Loucy (cell line): ENCODE data around the gene PFN3.

Experiments used
- H2AFZ ChIP-seq: fragments of 200-600 bp; sonication (generic); 2 replicates; pipeline ENCODE4 v1.6.0; 2016; ENCODE audit warnings: antibody characterized with exemption, mild to moderate bottlenecking, low read length, moderate library complexity
- H3F3A ChIP-seq: fragments of 200-600 bp; 2 replicates; pipeline ENCODE4 v1.6.0; 2016; ENCODE audit warnings: antibody characterized with exemption, low read depth, mild to moderate bottlenecking
- H3K27me3 ChIP-seq: fragments of 200-600 bp; sonication (generic); 2 replicates; pipeline ENCODE4 v1.6.1; 2014; ENCODE audit warnings: low read length, mild to moderate bottlenecking; ENCODE audit not compliant: insufficient read depth, poor library complexity, severe bottlenecking
- H3K36me3 ChIP-seq: fragments of 200-600 bp; sonication (generic); 2 replicates; pipeline ENCODE4 v1.6.1; 2016; ENCODE audit warnings: low read length; ENCODE audit not compliant: insufficient read depth
- H3K4me1 ChIP-seq: fragments of 200-600 bp; sonication (generic); 2 replicates; pipeline ENCODE4 v1.5.1; 2014; ENCODE audit warnings: low read length, mild to moderate bottlenecking; ENCODE audit not compliant: insufficient read depth, poor library complexity, severe bottlenecking
- H3K4me2 ChIP-seq: fragments of 200-600 bp; sonication (generic); 2 replicates; pipeline ENCODE4 v1.6.0; 2014; ENCODE audit warnings: antibody characterized with exemption, low read length, low read depth, mild to moderate bottlenecking; ENCODE audit not compliant: poor library complexity, severe bottlenecking
- H3K4me3 ChIP-seq: fragments of 200-600 bp; sonication (generic); 2 replicates; pipeline ENCODE4 v1.5.1; 2014; ENCODE audit warnings: low read length, mild to moderate bottlenecking, mixed read lengths; ENCODE audit not compliant: poor library complexity, severe bottlenecking
- H3K79me2 ChIP-seq: fragments of 200-600 bp; sonication (generic); 2 replicates; pipeline ENCODE4 v1.6.1; 2014; ENCODE audit warnings: low read length; ENCODE audit not compliant: insufficient read depth
- H3K9ac ChIP-seq: fragments of 200-600 bp; sonication (generic); 2 replicates; pipeline ENCODE4 v1.6.0; 2014; ENCODE audit warnings: mild to moderate bottlenecking, low read depth, low read length, moderate library complexity; ENCODE audit not compliant: poor library complexity, severe bottlenecking
- H3K9me2 ChIP-seq: fragments of 200-600 bp; sonication (generic); replicated peaks from 2 replicates; pipeline ENCODE4 v1.6.1; 2016; ENCODE audit warnings: low read depth, low read length, mixed read lengths
- H3K9me3 ChIP-seq: fragments of 200-600 bp; sonication (generic); 2 replicates; pipeline ENCODE4 v1.6.1; 2014; ENCODE audit warnings: mild to moderate bottlenecking, antibody characterized with exemption, low read length, low read depth; ENCODE audit not compliant: insufficient read depth
- H4K20me1 ChIP-seq: fragments of 200-600 bp; sonication (generic); 2 replicates; pipeline ENCODE4 v1.6.0; 2014; ENCODE audit warnings: antibody characterized with exemption, low read length, mild to moderate bottlenecking; ENCODE audit not compliant: insufficient read depth, poor library complexity, severe bottlenecking
- CTCF ChIP-seq: fragments of 200-600 bp; sonication (generic); conservative IDR thresholded peaks from 2 replicates; pipeline ENCODE4 v1.5.1; 2014; ENCODE audit warnings: mild to moderate bottlenecking, antibody characterized with exemption, low read length
- EZH2phosphoT487 ChIP-seq: fragments of 200-600 bp; IDR thresholded peaks from 2 replicates; pipeline ENCODE4 v1.6.1; 2018; ENCODE audit warnings: antibody characterized with exemption, mild to moderate bottlenecking, moderate library complexity, borderline replicate concordance

Gene PFN3

GRCh38 chr5:177409043-177409801, 8.8 kb upstream of the PFN3 start, which contains the start of gene F12:
F12 (minus strand) TSS chr5:177409564; CDS start chr5:177409527, 37 bp downstream.
- Histone ChIP-seq H3K27me3 (no peaks in the 10 kb centered on the region), H3K4me1 (peaks cover 29% of the 10 kb centered on the region), H2AFZ (no peak within 1 kb of the TSS), H3K4me3 (no peak within 1 kb of the TSS), H3K9ac (no peak within 1 kb of the TSS), H3K79me2 (no peaks in the 10 kb centered on the region), H3K36me3 (no peaks in the 10 kb centered on the region), H3K4me2 (no peak within 1 kb of the TSS), H3F3A (no peaks in the 10 kb centered on the region), H3K9me2 (no peaks in the 10 kb centered on the region), H4K20me1 (no peaks in the 10 kb centered on the region), H3K9me3 (no peaks in the 10 kb centered on the region)
- no peak for TF ChIP-seq CTCF
- TF ChIP-seq EZH2phosphoT487 = no peak

GRCh38 chr5:177405805-177406204, 5.3 kb upstream of the PFN3 start:
- H2AFZ ChIP-seq = no peak overlapping the region
- H3K36me3 ChIP-seq = no peaks in the 10 kb centered on the region
- H3K79me2 ChIP-seq = no peaks in the 10 kb centered on the region
- H3K4me2 ChIP-seq = peak overlapping the region; percentile 79
- no peaks in the 10 kb centered on the region for H4K20me1 ChIP-seq
- TF ChIP-seq CTCF = no peak
- H3K27me3 ChIP-seq = no peaks in the 10 kb centered on the region
- H3K9ac ChIP-seq = peak overlapping the region; percentile 85
- no peaks in the 10 kb centered on the region for H3K9me2 ChIP-seq
- H3K4me3 ChIP-seq = peak overlapping the region; percentile 67
- H3F3A ChIP-seq = no peaks in the 10 kb centered on the region
- H3K9me3 ChIP-seq = no peaks in the 10 kb centered on the region
- H3K4me1 ChIP-seq = peaks cover 25% of the 10 kb centered on the region

GRCh38 chr5:177405312-177405711, 4.9 kb upstream of the PFN3 start:
- Histone ChIP-seq H3K4me3 (peak overlapping the region; percentile 67), H3K27me3 (no peaks in the 10 kb centered on the region)

More at GRCh38 chr5:177405312-177405711, 4.9 kb upstream of the PFN3 start:
- no peaks in the 10 kb centered on the region for H3K9me2 ChIP-seq
- TF ChIP-seq EZH2phosphoT487 (no peak), CTCF (no peak)
- no peaks in the 10 kb centered on the region for H3K79me2 ChIP-seq
- no peaks in the 10 kb centered on the region for H3K36me3 ChIP-seq
- peak overlapping the region; percentile 79 for H3K4me2 ChIP-seq
- peak overlapping the region; percentile 85 for H3K9ac ChIP-seq
- peaks cover 21% of the 10 kb centered on the region for H3K4me1 ChIP-seq
- H2AFZ ChIP-seq = no peak overlapping the region
- H3F3A ChIP-seq = no peaks in the 10 kb centered on the region
- no peaks in the 10 kb centered on the region for H4K20me1 ChIP-seq
- no peaks in the 10 kb centered on the region for H3K9me3 ChIP-seq
